SK-N-SH treated with all-trans-retinoic acid at 6 μM for 48 hours (cell line): ENCODE measurements around the gene NETO1.

Source experiments
- ATAC-seq: fragments of 200-7000 bp; cut with Tn5 transposase; 3 replicates; pipeline ENCODE4 v1.9.1; 2020; ENCODE audit warnings: mild to moderate bottlenecking, moderate library complexity
- ARNTL ChIP-seq: fragments of 450-650 bp; formaldehyde crosslinking; IDR thresholded peaks from 2 replicates; pipeline ENCODE4 v1.5.0; 2020; ENCODE audit warnings: low read depth, mild to moderate bottlenecking, moderate library complexity, borderline replicate concordance
- BACH2 ChIP-seq: fragments of 250-450 bp; sonication (Bioruptor Pico); IDR thresholded peaks from 2 replicates; pipeline ENCODE4 v1.9.0; 2021; ENCODE audit warnings: mild to moderate bottlenecking, borderline replicate concordance
- CREB5 ChIP-seq: fragments of 250-450 bp; sonication (Bioruptor Pico); IDR thresholded peaks from 2 replicates; pipeline ENCODE4 v1.5.1; 2020; ENCODE audit warnings: low read depth, mild to moderate bottlenecking, moderate library complexity
- CSDC2 ChIP-seq: fragments of 250-450 bp; sonication (Bioruptor Pico); IDR thresholded peaks from 2 replicates; pipeline ENCODE4 v1.5.0; 2020; ENCODE audit warnings: mild to moderate bottlenecking, moderate library complexity
- CSRNP3 ChIP-seq: fragments of 250-450 bp; sonication (Bioruptor Pico); IDR thresholded peaks from 2 replicates; pipeline ENCODE4 v1.5.1; 2021; ENCODE audit warnings: mild to moderate bottlenecking, moderate library complexity
- ESRRG ChIP-seq: fragments of 250-450 bp; sonication (Bioruptor Pico); IDR thresholded peaks from 2 replicates; pipeline ENCODE4 v1.6.1; 2021; ENCODE audit warnings: mild to moderate bottlenecking
- GLIS3 ChIP-seq: fragments of 250-450 bp; sonication (Bioruptor Pico); IDR thresholded peaks from 2 replicates; pipeline ENCODE4 v1.5.0; 2020; ENCODE audit warnings: mild to moderate bottlenecking, moderate library complexity
- ISL1 ChIP-seq: fragments of 250-450 bp; sonication (Bioruptor Pico); IDR thresholded peaks from 2 replicates; pipeline ENCODE4 v2.1.2; 2022; ENCODE audit warnings: mild to moderate bottlenecking, moderate library complexity
- OSR1 ChIP-seq: fragments of 250-450 bp; sonication (Bioruptor Pico); IDR thresholded peaks from 2 replicates; pipeline ENCODE4 v1.8.0; 2022; ENCODE audit warnings: moderate library complexity, mild to moderate bottlenecking, inconsistent platforms
- PATZ1 ChIP-seq: fragments of 250-450 bp; sonication (Bioruptor Pico); IDR thresholded peaks from 2 replicates; pipeline ENCODE4 v1.8.0; 2020; ENCODE audit warnings: mild to moderate bottlenecking, moderate library complexity, borderline replicate concordance
- POU6F1 ChIP-seq: fragments of 250-450 bp; sonication (Bioruptor Pico); IDR thresholded peaks from 2 replicates; pipeline ENCODE4 v1.8.0; 2021; ENCODE audit warnings: low read depth, mild to moderate bottlenecking, moderate library complexity, borderline replicate concordance
- PPARA ChIP-seq: fragments of 250-450 bp; sonication (Bioruptor Pico); IDR thresholded peaks from 2 replicates; pipeline ENCODE4 v1.5.0; 2020; ENCODE audit warnings: mild to moderate bottlenecking, borderline replicate concordance
- RARB ChIP-seq: fragments of 250-450 bp; sonication (Bioruptor Pico); IDR thresholded peaks from 2 replicates; pipeline ENCODE4 v1.8.0; 2021; ENCODE audit warnings: mild to moderate bottlenecking, moderate library complexity
- SNAI2 ChIP-seq: fragments of 250-450 bp; sonication (Bioruptor Pico); IDR thresholded peaks from 2 replicates; pipeline ENCODE4 v1.5.0; 2020; ENCODE audit warnings: mild to moderate bottlenecking, moderate library complexity
- TCF4 ChIP-seq: fragments of 250-450 bp; sonication (Bioruptor Pico); IDR thresholded peaks from 2 replicates; pipeline ENCODE4 v1.8.0; 2021; ENCODE audit warnings: mild to moderate bottlenecking, moderate library complexity, borderline replicate concordance
- TSHZ2 ChIP-seq: fragments of 250-450 bp; sonication (Bioruptor Pico); IDR thresholded peaks from 2 replicates; pipeline ENCODE4 v1.5.0; 2020; ENCODE audit warnings: mild to moderate bottlenecking, moderate library complexity
- ZC3H10 ChIP-seq: fragments of 250-450 bp; sonication (Bioruptor Pico); IDR thresholded peaks from 2 replicates; pipeline ENCODE4 v1.5.1; 2021; ENCODE audit warnings: mild to moderate bottlenecking, moderate library complexity
- ZFP3 ChIP-seq: fragments of 250-450 bp; sonication (Bioruptor Pico); IDR thresholded peaks from 2 replicates; pipeline ENCODE4 v1.5.0; 2020; ENCODE audit warnings: mild to moderate bottlenecking, moderate library complexity
- ZFP30 ChIP-seq: fragments of 450-650 bp; formaldehyde crosslinking; IDR thresholded peaks from 2 replicates; pipeline ENCODE4 v1.5.0; 2022; ENCODE audit warnings: mild to moderate bottlenecking, moderate library complexity
- ZNF565 ChIP-seq: fragments of 450-650 bp; formaldehyde crosslinking; conservative IDR thresholded peaks from 2 replicates; pipeline ENCODE4 v1.5.0; 2020; ENCODE audit warnings: low read depth, mild to moderate bottlenecking, moderate library complexity
- ZNF70 ChIP-seq: fragments of 450-650 bp; formaldehyde crosslinking; IDR thresholded peaks from 2 replicates; pipeline ENCODE4 v1.5.0; 2020; ENCODE audit warnings: mild to moderate bottlenecking, moderate library complexity
- ZNF8 ChIP-seq: fragments of 450-650 bp; formaldehyde crosslinking; IDR thresholded peaks from 2 replicates; pipeline ENCODE4 v1.5.0; 2020; ENCODE audit warnings: mild to moderate bottlenecking, moderate library complexity

NETO1 gene

GRCh38 chr18:72822202-72822601, 45.6 kb downstream of the NETO1 start:
- no peak for TF ChIP-seq ZNF8
- no peak for TF ChIP-seq PATZ1 (CRISPR knock-in tag)
- TF ChIP-seq PPARA (CRISPR knock-in tag), result no peak
- no peak for TF ChIP-seq ZFP30 (CRISPR knock-in tag)
- no peak for TF ChIP-seq ISL1
- TF ChIP-seq TCF4 (CRISPR knock-in tag), result no peak
- TF ChIP-seq BACH2 (CRISPR knock-in tag), result no peak
- no peak for TF ChIP-seq POU6F1
- no peak for TF ChIP-seq ARNTL (CRISPR knock-in tag)
- no peak for TF ChIP-seq TSHZ2 (CRISPR knock-in tag)
- no peak for TF ChIP-seq SNAI2 (CRISPR knock-in tag)
- no peak for ATAC-seq

- ATAC-seq, result no peak
- TF ChIP-seq GLIS3, result no peak
- no peak for TF ChIP-seq OSR1 (CRISPR knock-in tag)
- TF ChIP-seq ARNTL (CRISPR knock-in tag), result no peak
- no peak for TF ChIP-seq PPARA (CRISPR knock-in tag)
- no peak for TF ChIP-seq SNAI2 (CRISPR knock-in tag)
- no peak for TF ChIP-seq RARB
- no peak for TF ChIP-seq CREB5 (CRISPR knock-in tag)
- TF ChIP-seq ZNF8, result no peak
- no peak for TF ChIP-seq ZFP30 (CRISPR knock-in tag)
- TF ChIP-seq ZNF565 (CRISPR knock-in tag), result no peak
- TF ChIP-seq TCF4 (CRISPR knock-in tag), result no peak
- TF ChIP-seq BACH2 (CRISPR knock-in tag), result no peak
- no peak for TF ChIP-seq CSRNP3 (CRISPR knock-in tag)
- TF ChIP-seq ZNF70, result no peak
Observed at GRCh38 chr18:72820571-72820970, 47.2 kb downstream of the NETO1 start.

GRCh38 chr18:72819050-72819449, 48.7 kb downstream of the NETO1 start:
- no peak for ATAC-seq
- no peak for TF ChIP-seq ZNF565 (CRISPR knock-in tag)
- no peak for TF ChIP-seq RARB
- TF ChIP-seq BACH2 (CRISPR knock-in tag), result no peak
- TF ChIP-seq PATZ1 (CRISPR knock-in tag), result no peak
- no peak for TF ChIP-seq ARNTL (CRISPR knock-in tag)
- TF ChIP-seq CSRNP3 (CRISPR knock-in tag), result no peak
- no peak for TF ChIP-seq ZC3H10 (CRISPR knock-in tag)
- TF ChIP-seq SNAI2 (CRISPR knock-in tag), result no peak
- no peak for TF ChIP-seq ISL1
- no peak for TF ChIP-seq POU6F1
- no peak for TF ChIP-seq ZNF8
- TF ChIP-seq ZFP3 (CRISPR knock-in tag), result no peak
- no peak for TF ChIP-seq ZNF70
- TF ChIP-seq ESRRG (CRISPR knock-in tag), result no peak
- no peak for TF ChIP-seq CSDC2 (CRISPR knock-in tag)
